GM23248 (cell line): Measurements from ENCODE around the gene PRRG2. TPM values are rescaled to one million over a fixed set of nuclear protein-coding genes. Genes with fewer than 3 reads are reported as not detected.
A peak's percentile ranks its signal among the peaks of the same experiment; 100 is the strongest.

Experiments
- DNase-seq: peaks from one replicate; pipeline ENCODE4 v3.0.0-alpha.2; 2015
- H2AFZ ChIP-seq: fragments of 200-600 bp; sonication (generic); 2 replicates; pipeline ENCODE4 v1.6.1; 2016; ENCODE audit warnings: antibody characterized with exemption
- H3F3A ChIP-seq: fragments of 200-600 bp; sonication (generic); 2 replicates; pipeline ENCODE4 v1.6.1; 2016; ENCODE audit warnings: mild to moderate bottlenecking, antibody characterized with exemption, mixed run types; ENCODE audit not compliant: insufficient read depth
- H3K27ac ChIP-seq: fragments of 200-600 bp; sonication (generic); 2 replicates; pipeline ENCODE4 v1.5.1; 2016; ENCODE audit warnings: mild to moderate bottlenecking
- H3K27me3 ChIP-seq: fragments of 200-600 bp; sonication (generic); replicated peaks from 2 replicates; pipeline ENCODE4 v1.6.1; 2016; ENCODE audit warnings: mild to moderate bottlenecking; ENCODE audit not compliant: insufficient read depth
- H3K36me3 ChIP-seq: fragments of 200-600 bp; sonication (generic); 2 replicates; pipeline ENCODE4 v1.6.1; 2016; ENCODE audit warnings: low read depth, mild to moderate bottlenecking
- H3K4me1 ChIP-seq: fragments of 200-600 bp; sonication (generic); 2 replicates; pipeline ENCODE4 v1.6.1; 2016; ENCODE audit warnings: mild to moderate bottlenecking; ENCODE audit not compliant: insufficient read depth
- H3K4me2 ChIP-seq: fragments of 200-600 bp; sonication (generic); one replicate; pipeline ENCODE4 v1.6.1; 2016; ENCODE audit warnings: mild to moderate bottlenecking; ENCODE audit not compliant: unreplicated experiment
- H3K4me3 ChIP-seq: fragments of 200-600 bp; sonication (generic); 2 replicates; pipeline ENCODE4 v1.5.1; 2016; ENCODE audit warnings: mild to moderate bottlenecking
- H3K79me2 ChIP-seq: fragments of 200-600 bp; sonication (generic); 2 replicates; pipeline ENCODE4 v1.6.1; 2016; ENCODE audit warnings: mild to moderate bottlenecking; ENCODE audit not compliant: insufficient read depth
- H3K9ac ChIP-seq: fragments of 200-600 bp; sonication (generic); 2 replicates; pipeline ENCODE4 v1.6.1; 2016; ENCODE audit warnings: mild to moderate bottlenecking
- H3K9me2 ChIP-seq: fragments of 200-600 bp; sonication (generic); 2 replicates; pipeline ENCODE4 v1.6.1; 2016; ENCODE audit warnings: mixed run types, mild to moderate bottlenecking, moderate library complexity; ENCODE audit not compliant: insufficient read depth
- H3K9me3 ChIP-seq: fragments of 200-600 bp; sonication (generic); one replicate; pipeline ENCODE4 v1.6.1; 2017; ENCODE audit warnings: low read depth
- H4K20me1 ChIP-seq: fragments of 200-600 bp; sonication (generic); 2 replicates; pipeline ENCODE4 v1.6.0; 2016; ENCODE audit not compliant: insufficient read depth
- EZH2 ChIP-seq: fragments of 200-600 bp; sonication (generic); IDR thresholded peaks from 2 replicates; pipeline ENCODE4 v1.6.1; 2018; ENCODE audit warnings: antibody characterized with exemption, mild to moderate bottlenecking; ENCODE audit not compliant: insufficient read depth, poor library complexity, severe bottlenecking
- EZH2phosphoT487 ChIP-seq: fragments of 200-600 bp; sonication (generic); IDR thresholded peaks from 2 replicates; pipeline ENCODE4 v1.6.1; 2018; ENCODE audit warnings: antibody characterized with exemption, moderate library complexity, mild to moderate bottlenecking, low read depth; ENCODE audit not compliant: insufficient read depth
- WGBS, 2 experiments: methylation state at CpG; one replicate each; pipeline ENCODE4 v1.1.6; 2015 to 2017; ENCODE audit warnings: low lambda C conversion rate in 2 of 2, low coverage in 1 of 2; ENCODE audit errors: missing lambda C conversion rate in 2 of 2; 5-methylcytosine and 5-hydroxymethylcytosine counted together
- in situ Hi-C: fragments of 300-500 bp; cut with MboI; formaldehyde crosslinking; loops from 2 replicates; pipeline ENCODE4 v1.15.0; 2020
- polyA plus RNA-seq: library from polyadenylated mRNA; unstranded; fragments of >200 nt; fragmentation: Nextera tagmentation; extraction: Ambion mirVana; gene quantifications from 2 replicates; pipeline ENCODE4 v1.2.1, GENCODE V29; 2016
- total RNA-seq: library from RNA; depleted of rRNA; stranded (reverse); fragments of >200 nt; shearing (Covaris generic); gene quantifications from 2 replicates; pipeline ENCODE4 v1.2.3, GENCODE V29; 2014

The PRRG2 gene
- total and polyA plus RNA-seq, 2 experiments from 2014 or later = 0.13 TPM; not detected in 1

- no peaks in the 10 kb centered on the region for H3K4me1 ChIP-seq
- no peaks in the 10 kb centered on the region for H3F3A ChIP-seq
- H4K20me1 ChIP-seq = no peaks in the 10 kb centered on the region
- no peak overlapping the region for H3K4me2 ChIP-seq
- TF ChIP-seq EZH2 (no peak), EZH2phosphoT487 (no peak)
- no peak overlapping the region for H3K4me3 ChIP-seq
- 89 to 90% methylated on average over 7 of the region's 7 CpGs for whole genome bisulfite sequencing, 2 experiments
- no peak overlapping the region for H2AFZ ChIP-seq
- H3K36me3 ChIP-seq = peaks cover 29% of the 10 kb centered on the region; the same call in 1 of the 2 replicates
- in situ Hi-C loops = no loop called here
- H3K9me2 ChIP-seq = no peaks in the 10 kb centered on the region
- no peaks in the 10 kb centered on the region for H3K9me3 ChIP-seq
- H3K27ac ChIP-seq = no peak overlapping the region
- peaks cover 97% of the 10 kb centered on the region for H3K79me2 ChIP-seq
- H3K9ac ChIP-seq = no peak overlapping the region
- DNase-seq = no peak
- H3K27me3 ChIP-seq = no peaks in the 10 kb centered on the region
Observed at GRCh38 chr19:49605605-49606004, 24.5 kb downstream of the PRRG2 start.

DNA sequence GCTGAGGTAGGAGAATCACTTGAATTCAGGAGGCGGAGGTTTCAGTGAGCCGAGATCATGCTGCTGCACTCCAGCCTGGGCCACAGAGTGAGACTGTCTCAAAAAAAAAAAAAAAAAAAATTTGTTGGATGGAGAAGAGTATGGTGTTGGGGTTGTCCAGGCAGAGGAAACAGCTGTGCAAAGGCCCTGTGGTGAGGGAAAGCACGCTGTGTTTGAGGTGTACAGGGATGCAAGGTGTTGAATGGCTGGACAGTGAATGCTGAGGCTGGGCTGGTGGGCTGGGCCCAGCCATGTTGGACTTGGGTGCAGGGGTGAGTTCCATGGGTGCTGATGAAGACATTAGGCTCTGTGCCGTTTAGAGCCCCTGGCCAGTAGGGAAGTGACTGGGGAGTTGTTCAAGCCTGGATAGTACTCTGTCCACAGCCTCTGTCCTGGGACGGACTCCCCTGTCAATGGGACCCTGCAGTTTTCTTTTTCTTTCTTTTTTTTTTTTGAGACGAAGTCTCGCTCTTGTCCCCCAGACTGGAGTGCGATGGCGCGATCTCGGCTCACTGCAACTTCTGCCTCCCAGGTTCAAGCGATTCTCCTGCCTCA, 28.5 kb downstream of the PRRG2 start:
- in situ Hi-C loops = no loop called here
- WGBS, 2 experiments = 93 to 95% methylated on average over 7 to 12 of the region's 12 CpGs

DNA sequence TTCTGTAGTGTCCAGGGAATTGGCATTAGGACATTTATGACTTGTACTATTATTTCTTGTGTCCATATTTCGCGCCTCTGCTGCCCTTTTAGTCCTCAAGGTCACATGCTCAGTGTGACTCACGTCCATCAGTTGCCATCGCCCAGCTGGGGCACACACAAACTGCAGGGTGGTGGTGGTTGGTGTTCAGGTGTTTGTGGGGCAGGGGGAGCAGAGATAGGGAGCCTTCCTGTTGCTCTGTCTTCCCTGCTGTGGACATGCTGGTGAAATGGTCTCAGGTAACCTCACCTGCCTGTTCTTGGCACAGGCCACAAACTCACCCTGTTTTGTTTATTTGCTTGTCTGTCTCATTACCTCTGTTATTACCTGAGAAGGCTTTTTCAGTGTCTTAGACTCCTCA, 32.3 kb downstream of the PRRG2 start:
- Histone ChIP-seq H4K20me1 (no peaks in the 10 kb centered on the region), H3K4me2 (peak overlapping the region; percentile 62), H3K4me1 (peaks cover 26% of the 10 kb centered on the region), H3K27me3 (no peaks in the 10 kb centered on the region), H3K27ac (peak overlapping the region; percentile 93), H3K4me3 (no peak overlapping the region), H3K9me3 (no peaks in the 10 kb centered on the region), H3K9me2 (no peaks in the 10 kb centered on the region), H3F3A (peaks cover 19% of the 10 kb centered on the region), H3K79me2 (peaks cover 84% of the 10 kb centered on the region), H3K36me3 (peaks cover 8% of the 10 kb centered on the region), H2AFZ (no peak overlapping the region), H3K9ac (peak overlapping the region; percentile 77)
- peak; percentile 56 for DNase-seq
- 74 to 78% methylated on average over 4 of the region's 4 CpGs for WGBS, 2 experiments
- no peak for TF ChIP-seq EZH2
- TF ChIP-seq EZH2phosphoT487 = no peak
- in situ Hi-C loops = no loop called here

More for the DNA sequence above, 28.5 kb downstream of the PRRG2 start:
- no peaks in the 10 kb centered on the region for H3K9me3 ChIP-seq
- H3K36me3 ChIP-seq = peaks cover 4% of the 10 kb centered on the region; the same call in 1 of the 2 replicates
- peaks cover 23% of the 10 kb centered on the region for H3K4me1 ChIP-seq
- no peak overlapping the region for H3K4me3 ChIP-seq
- no peak overlapping the region for H3K4me2 ChIP-seq
- H4K20me1 ChIP-seq = no peaks in the 10 kb centered on the region
- DNase-seq = no peak
- H3K27ac ChIP-seq = no peak overlapping the region
- TF ChIP-seq EZH2phosphoT487 (no peak), EZH2 (no peak)
- H3F3A ChIP-seq = peaks cover 19% of the 10 kb centered on the region
- H3K27me3 ChIP-seq = no peaks in the 10 kb centered on the region
- no peak overlapping the region for H2AFZ ChIP-seq
- no peaks in the 10 kb centered on the region for H3K9me2 ChIP-seq
- H3K9ac ChIP-seq = no peak overlapping the region
- peaks cover 92% of the 10 kb centered on the region for H3K79me2 ChIP-seq

DNA sequence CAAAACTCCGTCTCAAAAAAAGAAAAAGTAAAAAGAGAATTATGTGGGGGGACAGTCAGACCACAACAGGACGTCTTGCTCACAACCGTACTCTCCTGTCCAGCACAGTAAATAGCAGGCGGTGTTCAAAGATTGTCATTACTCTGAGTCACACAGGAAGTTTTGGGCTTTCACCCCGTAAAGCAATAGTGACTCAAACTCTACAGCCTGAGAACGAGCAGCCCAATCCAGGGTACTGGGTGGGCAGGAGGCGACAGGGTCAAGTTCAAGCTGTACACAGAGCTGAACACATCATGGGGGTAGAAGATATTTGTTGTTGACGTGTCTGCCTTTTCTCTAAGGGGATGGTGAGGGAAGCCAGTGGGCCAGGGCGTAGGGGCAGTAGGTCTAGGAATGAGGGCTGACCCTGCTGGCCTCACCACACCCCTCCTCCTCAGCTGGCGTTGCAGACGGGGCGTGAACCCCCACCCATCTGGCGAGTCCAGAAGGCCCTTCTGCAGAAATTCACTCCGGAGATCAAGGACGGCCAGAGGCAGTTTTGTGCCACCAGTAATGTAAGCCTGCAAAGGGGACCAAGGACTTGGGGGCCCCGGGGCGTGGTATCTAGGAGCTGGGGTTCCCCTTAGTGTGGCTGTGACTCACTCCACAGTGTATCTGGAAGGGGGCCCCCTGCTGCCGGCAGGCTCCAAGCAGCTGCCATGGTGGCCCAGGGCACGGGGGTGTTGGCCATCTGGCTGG, 33.1 kb downstream of the PRRG2 start:
- peaks cover 19% of the 10 kb centered on the region for H3F3A ChIP-seq
- TF ChIP-seq EZH2phosphoT487 (no peak), EZH2 (no peak)
- H3K36me3 ChIP-seq = peaks cover 8% of the 10 kb centered on the region
- 22 to 31% methylated on average over 18 to 19 of the region's 19 CpGs for WGBS, 2 experiments
- H3K27me3 ChIP-seq = no peaks in the 10 kb centered on the region
- peak overlapping the region; percentile 77 for H3K9ac ChIP-seq
- peaks cover 76% of the 10 kb centered on the region for H3K79me2 ChIP-seq
- H3K4me2 ChIP-seq = peak overlapping the region; percentile 62
- in situ Hi-C loops = no loop called here
- H3K9me2 ChIP-seq = no peaks in the 10 kb centered on the region
- no peak overlapping the region for H2AFZ ChIP-seq
- no peaks in the 10 kb centered on the region for H3K9me3 ChIP-seq
- H3K4me1 ChIP-seq = peaks cover 26% of the 10 kb centered on the region
- peak; percentile 94 for DNase-seq
- H3K4me3 ChIP-seq = peak overlapping the region; percentile 41
- H4K20me1 ChIP-seq = no peaks in the 10 kb centered on the region
- H3K27ac ChIP-seq = peak overlapping the region; percentile 93
